ENCODE data around the gene TCN2. TPM values are rescaled to one million over a fixed set of nuclear protein-coding genes. Genes with fewer than 3 reads are reported as not detected.
"Not testable (repeated sequence)": the region's sequence is repeated elsewhere in the genome, so short reads cannot be mapped to it uniquely, and the experiment has no call there.

The TCN2 gene
- total RNA-seq, 2 donors from 2014 or later, result 28.7 to 38.2 TPM

DNA sequence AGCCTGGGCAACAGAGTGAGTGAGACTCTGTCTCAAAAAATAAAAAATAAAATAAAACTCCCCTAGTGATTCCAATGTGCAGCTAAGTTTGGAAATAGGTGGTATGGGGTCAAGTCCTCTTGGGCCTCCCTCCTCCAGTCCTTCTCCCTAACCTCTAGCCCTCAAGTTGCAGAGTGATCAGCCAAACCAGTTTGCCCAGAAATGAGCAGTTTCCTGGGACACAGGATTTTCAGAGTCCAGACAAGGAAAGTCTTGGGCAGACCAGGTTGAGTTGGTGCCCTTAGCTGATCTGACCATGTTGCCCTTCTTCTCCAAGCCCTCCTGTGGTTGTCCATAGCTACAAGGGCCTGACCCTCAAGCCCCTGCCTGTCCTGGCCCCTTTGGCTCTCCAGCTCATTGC, 7.9 kb downstream of the TCN2 start:
- Histone ChIP-seq H3K36me3 (peaks cover 3% of the 10 kb centered on the region), H3K9me3 (no peaks in the 10 kb centered on the region), H3K27ac (no peak overlapping the region), H3K4me3 (no peak overlapping the region), H3K4me1 (peaks cover 0 to 8% of the 10 kb centered on the region in 2 donors), H3K27me3 (no peaks in the 10 kb centered on the region)
- DNase-seq (ENCODE audit: low spot score), result no peak
- TF ChIP-seq, protein P1, sequence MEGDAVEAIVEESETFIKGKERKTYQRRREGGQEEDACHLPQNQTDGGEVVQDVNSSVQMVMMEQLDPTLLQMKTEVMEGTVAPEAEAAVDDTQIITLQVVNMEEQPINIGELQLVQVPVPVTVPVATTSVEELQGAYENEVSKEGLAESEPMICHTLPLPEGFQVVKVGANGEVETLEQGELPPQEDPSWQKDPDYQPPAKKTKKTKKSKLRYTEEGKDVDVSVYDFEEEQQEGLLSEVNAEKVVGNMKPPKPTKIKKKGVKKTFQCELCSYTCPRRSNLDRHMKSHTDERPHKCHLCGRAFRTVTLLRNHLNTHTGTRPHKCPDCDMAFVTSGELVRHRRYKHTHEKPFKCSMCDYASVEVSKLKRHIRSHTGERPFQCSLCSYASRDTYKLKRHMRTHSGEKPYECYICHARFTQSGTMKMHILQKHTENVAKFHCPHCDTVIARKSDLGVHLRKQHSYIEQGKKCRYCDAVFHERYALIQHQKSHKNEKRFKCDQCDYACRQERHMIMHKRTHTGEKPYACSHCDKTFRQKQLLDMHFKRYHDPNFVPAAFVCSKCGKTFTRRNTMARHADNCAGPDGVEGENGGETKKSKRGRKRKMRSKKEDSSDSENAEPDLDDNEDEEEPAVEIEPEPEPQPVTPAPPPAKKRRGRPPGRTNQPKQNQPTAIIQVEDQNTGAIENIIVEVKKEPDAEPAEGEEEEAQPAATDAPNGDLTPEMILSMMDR (IDR thresholded peaks at IDR 0.05), result no peak

DNA sequence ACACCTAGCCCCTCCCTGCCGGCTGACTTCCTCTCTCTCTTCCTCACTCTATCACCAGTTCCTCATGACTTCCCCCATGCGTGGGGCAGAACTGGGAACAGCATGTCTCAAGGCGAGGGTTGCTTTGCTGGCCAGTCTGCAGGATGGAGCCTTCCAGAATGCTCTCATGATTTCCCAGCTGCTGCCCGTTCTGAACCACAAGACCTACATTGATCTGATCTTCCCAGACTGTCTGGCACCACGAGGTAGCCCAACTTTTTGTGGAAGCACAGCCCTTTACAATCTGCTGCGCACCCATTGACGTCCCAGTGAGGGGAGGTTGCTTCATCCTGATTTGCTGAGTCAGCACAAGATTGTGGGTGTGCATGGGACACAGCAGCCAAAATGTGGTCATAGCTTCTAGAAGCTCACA, 8.6 kb downstream of the TCN2 start:
- no peak for DNase-seq (ENCODE audit: low spot score)
- peaks cover 3% of the 10 kb centered on the region for H3K36me3 ChIP-seq
- no peaks in the 10 kb centered on the region for H3K27me3 ChIP-seq
- TF ChIP-seq, protein P1 (IDR thresholded peaks at IDR 0.05), result no peak
- H3K9me3 ChIP-seq, result no peaks in the 10 kb centered on the region
- peaks cover 0 to 1% of the 10 kb centered on the region in 2 donors for H3K4me1 ChIP-seq
- no peak overlapping the region for H3K4me3 ChIP-seq
- no peak overlapping the region for H3K27ac ChIP-seq

DNA sequence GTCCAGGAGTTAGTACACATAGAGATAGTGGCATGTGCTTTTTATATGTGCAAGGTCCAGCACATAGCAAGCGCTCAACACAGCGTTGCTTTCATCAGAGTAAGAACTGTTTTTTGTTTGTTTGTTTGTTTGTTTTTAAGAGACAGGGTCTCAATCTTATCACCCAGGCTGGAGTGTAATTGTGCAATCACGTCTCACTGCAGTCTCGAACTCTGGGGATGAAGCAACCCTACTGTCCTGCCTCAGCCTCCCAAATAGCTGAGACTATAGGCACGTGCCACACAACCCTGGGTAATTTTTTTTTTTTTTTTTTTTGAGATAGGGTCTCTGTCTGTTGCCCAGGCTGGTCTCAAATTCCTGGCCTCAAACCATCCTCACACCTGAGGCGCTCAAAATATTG, 10.8 kb downstream of the TCN2 start:
- H3K27ac ChIP-seq, result no peak overlapping the region
- H3K27me3 ChIP-seq, result no peaks in the 10 kb centered on the region
- H3K4me3 ChIP-seq, result no peak overlapping the region
- H3K36me3 ChIP-seq, result peaks cover 2% of the 10 kb centered on the region
- no peak for DNase-seq (ENCODE audit: low spot score)
- TF ChIP-seq, protein P1 (IDR thresholded peaks at IDR 0.05), result no peak
- no peaks in the 10 kb centered on the region for H3K4me1 ChIP-seq
- no peaks in the 10 kb centered on the region for H3K9me3 ChIP-seq

DNA sequence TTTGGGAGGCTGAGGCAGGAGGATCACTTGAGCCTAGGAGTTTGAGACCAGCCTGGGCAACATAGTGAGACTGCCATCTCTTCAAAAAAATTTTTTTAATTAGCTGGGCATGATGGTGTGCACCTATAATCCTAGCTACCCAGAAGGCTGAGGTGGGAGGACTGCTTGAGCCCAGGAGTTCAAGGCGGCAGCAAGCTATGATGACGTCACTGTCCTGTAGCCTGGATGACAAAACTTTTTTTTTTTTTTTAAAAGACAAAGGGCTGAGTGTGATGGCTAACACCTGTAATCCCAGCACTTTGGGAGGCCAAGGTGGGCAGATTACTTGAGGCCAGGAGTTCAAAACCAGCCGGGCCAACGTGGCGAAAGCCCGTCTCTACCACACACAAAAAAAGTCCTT, 12.9 kb downstream of the TCN2 start:
- H3K9me3 ChIP-seq; H3K4me3 ChIP-seq; H3K36me3 ChIP-seq; H3K27me3 ChIP-seq; H3K4me1 ChIP-seq; H3K27ac ChIP-seq; DNase-seq (ENCODE audit: low spot score): not testable (repeated sequence)

DNA sequence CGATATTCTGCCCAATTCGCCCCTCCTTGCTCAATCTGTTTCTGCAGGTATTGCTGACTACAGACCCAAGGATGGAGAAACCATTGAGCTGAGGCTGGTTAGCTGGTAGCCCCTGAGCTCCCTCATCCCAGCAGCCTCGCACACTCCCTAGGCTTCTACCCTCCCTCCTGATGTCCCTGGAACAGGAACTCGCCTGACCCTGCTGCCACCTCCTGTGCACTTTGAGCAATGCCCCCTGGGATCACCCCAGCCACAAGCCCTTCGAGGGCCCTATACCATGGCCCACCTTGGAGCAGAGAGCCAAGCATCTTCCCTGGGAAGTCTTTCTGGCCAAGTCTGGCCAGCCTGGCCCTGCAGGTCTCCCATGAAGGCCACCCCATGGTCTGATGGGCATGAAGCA, 19.4 kb downstream of the TCN2 start:
- Histone ChIP-seq H3K27me3 (no peaks in the 10 kb centered on the region), H3K36me3 (no peaks in the 10 kb centered on the region), H3K4me1 (peaks cover 0 to 5% of the 10 kb centered on the region in 2 donors), H3K27ac (no peak overlapping the region), H3K9me3 (no peaks in the 10 kb centered on the region), H3K4me3 (no peak overlapping the region)
- TF ChIP-seq, protein P1 (IDR thresholded peaks at IDR 0.05), result no peak
- no peak for DNase-seq (ENCODE audit: low spot score)

DNA sequence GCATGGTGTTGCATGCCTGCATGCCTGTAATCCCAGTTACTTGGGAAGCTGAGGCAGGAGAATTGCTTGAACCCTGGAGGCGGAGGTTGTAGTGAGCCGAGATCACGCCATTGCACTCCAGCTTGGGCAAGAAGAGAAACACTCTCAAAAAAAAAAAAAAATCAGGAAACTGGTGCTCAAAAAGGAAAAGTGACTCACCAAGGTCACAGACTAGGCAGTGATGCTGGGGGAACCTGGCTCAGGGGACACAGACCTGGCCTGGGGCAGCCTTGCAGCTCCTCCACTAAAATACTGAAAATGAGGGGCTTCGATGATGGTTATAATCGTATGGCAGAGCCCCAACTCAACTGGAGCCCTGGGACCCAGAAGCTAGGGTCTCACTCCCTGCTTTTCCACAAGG, 20.5 kb downstream of the TCN2 start:
- TF ChIP-seq, protein P1 (IDR thresholded peaks at IDR 0.05), result no peak

More for the DNA sequence above, 20.5 kb downstream of the TCN2 start:
- no peak for DNase-seq (ENCODE audit: low spot score)
- H3K9me3 ChIP-seq, result no peaks in the 10 kb centered on the region
- peaks cover 0 to 5% of the 10 kb centered on the region in 2 donors for H3K4me1 ChIP-seq
- no peak overlapping the region for H3K4me3 ChIP-seq
- no peak overlapping the region for H3K27ac ChIP-seq
- H3K27me3 ChIP-seq, result no peaks in the 10 kb centered on the region
- H3K36me3 ChIP-seq, result no peaks in the 10 kb centered on the region
